HFFc6 (cell line): Measurements from ENCODE around the gene DZIP1. TPM values are rescaled to one million over a fixed set of nuclear protein-coding genes. Genes with fewer than 3 reads are reported as not detected.
"Not testable (repeated sequence)": the region's sequence is repeated elsewhere in the genome, so short reads cannot be mapped to it uniquely, and the experiment has no call there.

Experiments used
- DNase-seq: peaks from one replicate; pipeline ENCODE4 v3.0.0-alpha.2; 2018
- H3K27ac Mint-ChIP-seq: 2 replicates; pipeline ENCODE4 v1.8.0; 2020; ENCODE audit warnings: mild to moderate bottlenecking, mixed read lengths
- H3K27me3 Mint-ChIP-seq: 2 replicates; pipeline ENCODE4 v1.8.0; 2021; ENCODE audit warnings: mild to moderate bottlenecking, moderate library complexity, mixed read lengths; ENCODE audit not compliant: insufficient read depth
- H3K36me3 Mint-ChIP-seq: 2 replicates; pipeline ENCODE4 v1.8.0; 2021; ENCODE audit warnings: low read depth, mixed read lengths
- H3K4me1 Mint-ChIP-seq: 2 replicates; pipeline ENCODE4 v1.8.0; 2020; ENCODE audit warnings: low read depth, mixed read lengths
- H3K4me3 Mint-ChIP-seq: 2 replicates; pipeline ENCODE4 v1.8.0; 2020; ENCODE audit warnings: mild to moderate bottlenecking, moderate library complexity, mixed read lengths
- H3K9me3 Mint-ChIP-seq: 2 replicates; pipeline ENCODE4 v1.8.0; 2020; ENCODE audit warnings: mild to moderate bottlenecking, mixed read lengths
- total RNA-seq, 6 experiments: library from RNA; stranded (reverse); fragmentation: NEBNext Ultra II Directional; extraction: Animal tissue kit (Norgen Biotek cat#: 25700); gene quantifications; 2 replicates in 1 of 6; 3 replicates in 5 of 6; pipeline ENCODE4 v1.2.3, GENCODE V29; 2021
- TF ChIP-seq, protein P1 (sequence below): fragments of 200-600 bp; sonication (generic); IDR thresholded peaks from 2 replicates; pipeline ENCODE4 v1.5.0; 2021; ENCODE audit warnings: antibody characterized with exemption, mild to moderate bottlenecking

Gene DZIP1
- total RNA-seq, 6 experiments from 2014 or later = 39.3 to 43.8 (median 42.0) TPM

GRCh38 chr13:95678967-95679366 is 34.5 kb upstream of the DZIP1 start:
- Mint-ChIP-seq H3K4me3 (peak overlapping the region; percentile 99), H3K36me3 (peaks cover 5% of the 10 kb centered on the region; the same call in 1 of the 2 replicates), H3K27me3 (no peaks in the 10 kb centered on the region; the same call in none of the 2 replicates), H3K9me3 (no peaks in the 10 kb centered on the region), H3K4me1 (peaks cover 68% of the 10 kb centered on the region), H3K27ac (peak overlapping the region; percentile 88)
- no peak for DNase-seq
- TF ChIP-seq, protein P1, sequence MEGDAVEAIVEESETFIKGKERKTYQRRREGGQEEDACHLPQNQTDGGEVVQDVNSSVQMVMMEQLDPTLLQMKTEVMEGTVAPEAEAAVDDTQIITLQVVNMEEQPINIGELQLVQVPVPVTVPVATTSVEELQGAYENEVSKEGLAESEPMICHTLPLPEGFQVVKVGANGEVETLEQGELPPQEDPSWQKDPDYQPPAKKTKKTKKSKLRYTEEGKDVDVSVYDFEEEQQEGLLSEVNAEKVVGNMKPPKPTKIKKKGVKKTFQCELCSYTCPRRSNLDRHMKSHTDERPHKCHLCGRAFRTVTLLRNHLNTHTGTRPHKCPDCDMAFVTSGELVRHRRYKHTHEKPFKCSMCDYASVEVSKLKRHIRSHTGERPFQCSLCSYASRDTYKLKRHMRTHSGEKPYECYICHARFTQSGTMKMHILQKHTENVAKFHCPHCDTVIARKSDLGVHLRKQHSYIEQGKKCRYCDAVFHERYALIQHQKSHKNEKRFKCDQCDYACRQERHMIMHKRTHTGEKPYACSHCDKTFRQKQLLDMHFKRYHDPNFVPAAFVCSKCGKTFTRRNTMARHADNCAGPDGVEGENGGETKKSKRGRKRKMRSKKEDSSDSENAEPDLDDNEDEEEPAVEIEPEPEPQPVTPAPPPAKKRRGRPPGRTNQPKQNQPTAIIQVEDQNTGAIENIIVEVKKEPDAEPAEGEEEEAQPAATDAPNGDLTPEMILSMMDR = no peak

DNA sequence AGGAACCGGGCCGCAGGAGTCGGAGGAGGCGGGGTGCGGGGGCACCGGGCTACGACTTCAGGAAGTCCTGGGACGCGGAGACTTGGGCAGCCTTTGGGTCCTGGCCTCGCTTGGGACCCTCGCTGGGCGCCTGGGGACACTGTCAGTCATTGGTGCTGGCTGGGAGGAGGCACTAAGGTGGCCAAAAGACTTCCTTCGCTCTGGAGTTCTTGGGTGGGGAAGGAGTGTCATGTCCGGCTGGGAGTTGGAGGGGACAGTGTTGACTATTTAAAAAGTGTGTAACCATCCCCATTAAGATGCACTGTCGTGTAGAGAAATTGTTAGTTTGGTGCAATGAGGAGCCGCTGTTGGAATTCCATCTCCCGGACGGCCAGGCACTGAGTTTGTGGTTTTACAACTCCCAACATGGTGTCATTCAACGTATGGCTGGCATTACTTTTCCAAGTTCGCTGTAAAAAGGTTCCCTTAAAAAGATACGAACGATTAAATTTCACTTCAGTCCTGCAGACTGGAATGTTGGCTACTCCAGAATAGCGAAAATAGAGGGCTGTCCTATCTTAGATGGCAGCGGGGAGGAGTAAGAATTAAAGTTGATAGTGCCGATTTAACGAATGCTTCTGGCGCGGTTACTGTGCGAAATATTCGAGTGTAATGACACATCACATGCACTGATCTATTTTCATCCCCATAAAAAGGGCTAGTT is 33.2 kb upstream of the DZIP1 start:
- peak; percentile 28 for DNase-seq
- TF ChIP-seq, protein P1 = no peak
- peaks cover 5% of the 10 kb centered on the region; the same call in 1 of the 2 replicates for H3K36me3 Mint-ChIP-seq
- peak overlapping the region; percentile 99 for H3K4me3 Mint-ChIP-seq
- no peaks in the 10 kb centered on the region; the same call in none of the 2 replicates for H3K27me3 Mint-ChIP-seq
- peak overlapping the region; percentile 88 for H3K27ac Mint-ChIP-seq
- H3K4me1 Mint-ChIP-seq = peaks cover 69% of the 10 kb centered on the region
- no peaks in the 10 kb centered on the region for H3K9me3 Mint-ChIP-seq

DNA sequence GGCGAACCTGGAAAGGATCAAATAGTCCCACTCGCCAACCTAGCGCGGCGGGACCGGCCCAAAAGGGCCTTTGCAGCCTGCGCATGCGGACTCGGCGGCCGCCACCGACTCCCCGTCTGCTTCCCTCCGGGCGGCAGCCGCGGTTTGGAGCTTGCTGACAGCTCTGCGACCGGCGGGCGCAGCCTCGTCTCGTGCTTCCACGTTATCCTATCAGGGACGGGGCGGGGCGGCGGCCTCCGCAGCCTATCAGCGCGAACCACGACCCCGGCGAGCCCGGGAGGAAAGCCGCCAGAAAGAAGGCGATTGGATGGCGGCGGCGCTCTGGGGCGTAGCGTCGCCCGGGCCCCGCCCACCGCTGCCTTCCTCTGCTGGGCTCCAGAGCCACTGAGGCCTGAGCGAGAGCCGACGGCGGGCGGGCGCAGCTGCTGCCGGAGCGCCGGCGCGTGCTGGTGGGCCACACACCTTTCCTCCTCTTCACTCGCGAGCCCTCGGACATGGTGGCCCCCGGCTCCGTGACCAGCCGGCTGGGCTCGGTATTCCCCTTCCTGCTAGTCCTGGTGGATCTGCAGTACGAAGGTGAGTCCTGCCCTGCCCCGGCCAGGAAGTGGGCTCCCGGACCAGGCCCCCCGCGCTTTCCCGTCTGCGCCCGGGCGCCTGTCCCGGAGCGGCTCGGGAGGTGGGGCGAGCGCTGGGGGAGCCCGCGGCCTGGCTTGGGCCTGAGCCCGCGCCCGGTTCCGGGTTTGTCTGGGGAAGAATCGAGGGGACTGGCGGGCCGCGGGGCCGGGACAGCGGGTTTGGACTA is 32.5 kb upstream of the DZIP1 start, which contains the start of gene DNAJC3:
Gene DNAJC3 (plus strand): TSS at position 378 of the 802 bp plus-strand sequence. CDS start 117 bp downstream, at position 495.
- TF ChIP-seq, protein P1 = no peak
- H3K4me1 Mint-ChIP-seq = peaks cover 61% of the 10 kb centered on the region
- DNase-seq = peak; percentile 98
- H3K9me3 Mint-ChIP-seq = no peaks in the 10 kb centered on the region
- H3K27ac Mint-ChIP-seq = peak within 1 kb of the TSS; percentile 97
- H3K4me3 Mint-ChIP-seq = peak within 1 kb of the TSS; percentile 99
- H3K27me3 Mint-ChIP-seq = no peaks in the 10 kb centered on the region; the same call in none of the 2 replicates
- peaks cover 7% of the 10 kb centered on the region; the same call in 1 of the 2 replicates for H3K36me3 Mint-ChIP-seq

DNA sequence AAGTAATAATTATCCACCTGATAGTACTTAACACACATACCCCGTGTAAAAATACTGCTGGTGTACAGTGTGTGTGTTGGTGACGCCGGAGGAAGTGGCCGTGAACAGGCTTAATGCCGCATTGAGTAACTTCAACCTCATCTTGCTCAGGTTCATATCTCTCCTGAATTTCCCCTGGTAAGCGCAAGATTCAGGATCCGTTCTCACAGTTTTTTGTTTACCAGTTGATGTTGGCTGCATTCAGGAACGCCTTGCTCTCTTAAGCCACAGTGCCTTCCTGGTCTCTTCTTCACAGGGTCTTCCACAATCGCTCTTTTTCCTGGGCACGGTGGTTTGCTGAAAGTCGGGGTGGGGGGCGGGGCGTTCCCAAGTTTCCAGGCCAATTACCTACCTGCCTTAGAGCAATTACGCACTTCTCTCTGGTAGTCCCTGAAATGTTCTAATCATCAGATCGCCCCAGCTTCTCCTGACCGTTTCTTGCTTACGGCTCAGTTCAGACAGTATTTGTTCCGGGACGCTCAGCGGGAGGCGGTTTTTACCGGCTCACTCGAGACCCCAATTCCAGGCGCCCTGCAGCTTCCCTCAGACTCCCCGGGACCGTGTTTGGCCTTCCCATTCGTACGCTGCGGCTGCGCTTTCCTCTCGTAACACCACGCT is 31.7 kb upstream of the DZIP1 start:
- peaks cover 5% of the 10 kb centered on the region; the same call in 1 of the 2 replicates for H3K36me3 Mint-ChIP-seq
- peaks cover 54% of the 10 kb centered on the region for H3K4me1 Mint-ChIP-seq
- H3K27me3 Mint-ChIP-seq = no peaks in the 10 kb centered on the region; the same call in none of the 2 replicates
- TF ChIP-seq, protein P1 = no peak
- DNase-seq = peak; percentile 0
- peaks cover 1% of the 10 kb centered on the region; the same call in 1 of the 2 replicates for H3K9me3 Mint-ChIP-seq
- peak overlapping the region; percentile 99 for H3K4me3 Mint-ChIP-seq
- peak overlapping the region; percentile 97 for H3K27ac Mint-ChIP-seq

DNA sequence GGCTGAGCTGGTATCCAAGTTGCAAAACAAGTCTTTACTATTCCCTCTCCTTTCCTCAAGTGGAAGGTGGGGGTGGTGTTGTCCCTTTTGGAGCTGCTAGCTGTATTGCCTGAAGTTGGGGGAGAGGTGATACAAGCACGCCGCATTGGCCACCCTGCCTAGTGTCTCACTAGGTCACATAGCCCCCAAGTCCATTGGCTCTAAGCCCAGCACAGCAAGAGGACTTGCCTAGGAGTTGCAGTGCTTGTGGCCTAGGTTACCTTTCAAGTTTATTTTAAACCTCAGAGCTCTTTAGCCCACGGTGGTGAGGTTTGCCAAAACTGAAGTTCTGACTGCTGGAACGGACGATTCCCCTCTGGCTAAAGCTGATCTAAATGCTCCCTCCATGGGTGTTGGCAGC is 27.1 kb upstream of the DZIP1 start:
- peaks cover 39% of the 10 kb centered on the region for H3K9me3 Mint-ChIP-seq
- H3K36me3 Mint-ChIP-seq = peaks cover 18% of the 10 kb centered on the region; the same call in 1 of the 2 replicates
- TF ChIP-seq, protein P1 = no peak

GRCh38 chr13:95667235-95667634 is 22.7 kb upstream of the DZIP1 start:
- not testable (repeated sequence) for H3K27me3 Mint-ChIP-seq, H3K4me1 Mint-ChIP-seq, H3K4me3 Mint-ChIP-seq, H3K27ac Mint-ChIP-seq, DNase-seq
- Mint-ChIP-seq H3K9me3 (peaks cover 45% of the 10 kb centered on the region), H3K36me3 (peaks cover 18% of the 10 kb centered on the region; the same call in 1 of the 2 replicates)

More for the DNA sequence above, 27.1 kb upstream of the DZIP1 start:
- peaks cover 28% of the 10 kb centered on the region for H3K4me1 Mint-ChIP-seq
- H3K27me3 Mint-ChIP-seq = no peaks in the 10 kb centered on the region; the same call in none of the 2 replicates
- H3K27ac Mint-ChIP-seq = no peak overlapping the region
- DNase-seq = no peak
- no peak overlapping the region for H3K4me3 Mint-ChIP-seq
